Gastroesophageal sphincter (tissue), 4 donors: ENCODE results near the gene GP1BB. TPM values are rescaled to one million over a fixed set of nuclear protein-coding genes. Genes with fewer than 3 reads are reported as not detected.

Experiments
- ATAC-seq: fragments of 150-250 bp; one replicate; pipeline ENCODE4 v1.9.1; 2016; ENCODE audit warnings: mild to moderate bottlenecking, moderate library complexity
- H3K27ac ChIP-seq, 4 donors: fragments of 200-600 bp; sonication (generic) in 3 of 4; 1 replicate in 3 of 4; 2 replicates in 1 of 4; pipeline ENCODE4 v1.5.1; 2016 to 2019
- H3K27me3 ChIP-seq: fragments of 200-600 bp; sonication (generic); one replicate; pipeline ENCODE4 v1.5.1; 2019
- H3K36me3 ChIP-seq, 2 donors: fragments of 200-600 bp; sonication (generic); one replicate each; pipeline ENCODE4 v1.5.1; 2019; ENCODE audit warnings: control low read depth in 1 of 2
- H3K4me1 ChIP-seq, 3 donors: fragments of 200-600 bp; sonication (generic); 1 replicate in 2 of 3; 2 replicates in 1 of 3; pipeline ENCODE4 v1.5.1; 2016 to 2019; ENCODE audit warnings: control low read depth in 2 of 3
- H3K4me3 ChIP-seq, 2 donors: fragments of 200-600 bp; sonication (generic); one replicate each; pipeline ENCODE4 v1.5.1; 2019; ENCODE audit warnings: mild to moderate bottlenecking in 1 of 2, moderate library complexity in 1 of 2
- H3K9me3 ChIP-seq, 3 donors: fragments of 200-600 bp; sonication (generic); one replicate each; pipeline ENCODE4 v1.5.1; 2017 to 2019; ENCODE audit warnings: control low read depth in 2 of 3
- CTCF ChIP-seq, 4 experiments: fragments of 200-600 bp in 2 of 4; fragments of 450-650 bp in 2 of 4; sonication (generic) in 1 of 4; IDR thresholded peaks; one replicate each; pipeline ENCODE4 v1.5.1; 2017 to 2019; ENCODE audit warnings: antibody characterized with exemption in 4 of 4, mild to moderate bottlenecking in 2 of 4, moderate library complexity in 2 of 4
- EP300 ChIP-seq: sonication (generic); formaldehyde crosslinking; IDR thresholded peaks from one replicate; pipeline ENCODE4 v1.6.1; 2017; ENCODE audit warnings: antibody characterized with exemption, mild to moderate bottlenecking
- POLR2A ChIP-seq, 2 donors: fragments of 450-650 bp; IDR thresholded peaks; one replicate each; pipeline ENCODE4 v1.6.1; 2017; ENCODE audit warnings: antibody characterized with exemption in 2 of 2, mild to moderate bottlenecking in 2 of 2, moderate library complexity in 1 of 2
- POLR2AphosphoS5 ChIP-seq: sonication (generic); formaldehyde crosslinking; IDR thresholded peaks from one replicate; pipeline ENCODE4 v1.6.1; 2017; ENCODE audit warnings: antibody characterized with exemption
- WGBS, 2 donors: methylation state at CpG; one replicate each; pipeline ENCODE4 v1.1.5; 2018; ENCODE audit warnings: low coverage in 1 of 2; 5-methylcytosine and 5-hydroxymethylcytosine counted together
- total RNA-seq, 4 donors: library from RNA; depleted of rRNA; stranded (reverse); fragments of >200 nt; gene quantifications; one replicate each; pipeline ENCODE4 v1.1.0, GENCODE V29; 2016

Gene GP1BB
- total RNA-seq, 4 donors from 2014 or later, result 2.0 to 12.5 (median 5.6) TPM

- no peak for TF ChIP-seq POLR2AphosphoS5
- no peak for TF ChIP-seq POLR2A (IDR thresholded peaks at IDR 0.05)
- no peak for TF ChIP-seq EP300
- H3K27ac ChIP-seq, result no peak overlapping the region
- no peaks in the 10 kb centered on the region for H3K36me3 ChIP-seq
- H3K4me3 ChIP-seq, result peak overlapping the region in 1 of 2 donors; percentile 1
- peaks cover 0 to 50% (median 23%) of the 10 kb centered on the region in 3 donors for H3K4me1 ChIP-seq
- ATAC-seq, result no peak
- peaks cover 98% of the 10 kb centered on the region for H3K27me3 ChIP-seq
- WGBS, 2 donors, result no CpG with 5 or more reads among the region's 59 CpGs
- no peaks in the 10 kb centered on the region for H3K9me3 ChIP-seq
Measured at GRCh38 chr22:19755145-19755710, 31.9 kb downstream of the GP1BB start.

DNA sequence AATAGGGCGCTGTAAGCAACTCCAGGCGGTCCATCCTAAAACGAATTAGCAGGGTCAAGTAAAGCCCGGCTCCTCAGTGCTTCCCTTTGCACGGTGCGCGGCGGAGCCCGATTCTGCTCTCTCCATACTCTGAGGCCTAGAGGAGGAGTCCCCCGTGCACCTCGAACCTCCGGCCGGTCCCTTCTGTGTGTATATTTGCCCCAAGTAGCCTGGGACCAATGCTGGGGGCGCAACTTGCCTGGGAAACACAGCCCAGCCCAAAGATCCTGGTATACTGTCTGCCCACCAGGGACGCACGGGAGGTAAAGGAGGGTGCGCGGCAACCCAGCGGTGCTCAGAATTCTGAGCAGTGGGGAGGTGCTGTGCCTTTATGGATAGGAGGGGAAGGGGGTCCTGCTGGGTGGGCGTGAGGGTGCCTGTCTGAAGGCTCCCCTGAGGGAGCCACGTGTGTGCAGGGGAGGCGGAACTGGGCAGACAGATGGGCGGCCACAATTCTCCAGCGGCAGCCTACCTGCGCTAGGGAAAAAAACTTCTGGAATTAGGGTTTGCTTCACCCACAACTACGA is 32.5 kb downstream of the GP1BB start:
- no peaks in the 10 kb centered on the region for H3K36me3 ChIP-seq

GRCh38 chr22:19756288-19757128 is 33.2 kb downstream of the GP1BB start:
- no peak for ATAC-seq
- peaks cover 93% of the 10 kb centered on the region for H3K27me3 ChIP-seq
- peaks cover 0 to 57% (median 23%) of the 10 kb centered on the region in 3 donors for H3K4me1 ChIP-seq
- no peaks in the 10 kb centered on the region for H3K36me3 ChIP-seq
- H3K4me3 ChIP-seq, result peak overlapping the region in 1 of 2 donors; percentile 34
- no peak overlapping the region for H3K27ac ChIP-seq
- no peaks in the 10 kb centered on the region for H3K9me3 ChIP-seq
- 20% methylated on average over 2 of the region's 76 CpGs; no CpG with 5 or more reads in 1 of the 2 donors for WGBS, 2 donors
- TF ChIP-seq EP300 (no peak), CTCF (IDR thresholded peaks at IDR 0.05) (peak in 3 of 4 experiments; percentile 23 to 61 (median 48))

More for the DNA sequence above, 32.5 kb downstream of the GP1BB start:
- no peak for ATAC-seq
- Histone ChIP-seq H3K9me3 (no peaks in the 10 kb centered on the region), H3K4me1 (peaks cover 0 to 52% (median 23%) of the 10 kb centered on the region in 3 donors), H3K4me3 (no peak overlapping the region), H3K27me3 (peaks cover 94% of the 10 kb centered on the region), H3K27ac (no peak overlapping the region)
- WGBS, 2 donors, result 4% methylated on average over 9 of the region's 26 CpGs; no CpG with 5 or more reads in 1 of the 2 donors
- TF ChIP-seq POLR2A (IDR thresholded peaks at IDR 0.05), result no peak
- no peak for TF ChIP-seq POLR2AphosphoS5
- TF ChIP-seq EP300, result no peak
- TF ChIP-seq CTCF (IDR thresholded peaks at IDR 0.05), result no peak

DNA sequence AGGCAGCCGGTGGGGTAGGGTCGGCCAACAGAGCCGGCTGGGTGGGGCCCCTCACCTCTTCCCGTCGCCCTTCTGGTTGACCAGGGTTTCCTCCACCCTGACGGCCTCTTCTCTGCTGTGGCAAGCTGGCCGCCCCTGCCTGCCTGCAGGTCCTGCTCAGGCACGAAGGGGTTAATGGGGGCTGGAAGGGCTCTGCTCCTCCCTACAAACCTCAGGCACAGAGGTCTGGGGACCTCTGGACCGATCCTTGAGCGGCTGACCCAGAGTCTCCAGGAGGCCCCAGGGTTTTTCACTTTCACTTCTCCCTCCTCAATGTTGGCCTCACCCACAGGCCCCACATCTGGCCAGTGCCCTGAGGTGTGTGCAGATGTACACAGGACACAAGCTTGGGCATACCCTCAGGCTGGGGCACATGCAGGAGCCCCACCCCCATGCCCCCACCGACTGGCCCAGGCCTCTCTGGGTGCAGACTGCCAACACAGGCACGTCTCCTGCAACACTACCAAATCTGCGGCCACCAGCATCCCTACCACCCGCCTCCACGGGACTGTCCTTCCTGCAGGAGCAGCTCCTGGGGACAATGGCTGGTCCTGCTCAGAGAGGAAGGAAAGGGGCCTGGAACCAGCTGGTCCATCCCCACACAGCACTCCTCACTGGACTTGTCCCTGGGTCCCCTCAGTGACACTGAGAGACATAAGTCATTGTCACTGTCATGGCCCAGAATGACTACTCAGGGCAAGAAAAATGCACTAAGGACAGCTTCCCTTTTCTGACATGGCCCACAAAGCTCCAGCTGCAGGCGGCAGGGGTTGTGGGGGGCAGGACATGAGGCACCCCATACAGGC is 34.0 kb downstream of the GP1BB start:
- no peaks in the 10 kb centered on the region for H3K36me3 ChIP-seq
- no peaks in the 10 kb centered on the region for H3K9me3 ChIP-seq
- no peak for ATAC-seq
- no peak overlapping the region for H3K27ac ChIP-seq
- peaks cover 94% of the 10 kb centered on the region for H3K27me3 ChIP-seq
- peak overlapping the region in 1 of 2 donors; percentile 34 for H3K4me3 ChIP-seq
- H3K4me1 ChIP-seq, result peaks cover 0 to 58% (median 23%) of the 10 kb centered on the region in 3 donors
- TF ChIP-seq CTCF (IDR thresholded peaks at IDR 0.05) (no peak), POLR2AphosphoS5 (no peak), POLR2A (IDR thresholded peaks at IDR 0.05) (no peak), EP300 (no peak)
- WGBS, 2 donors, result 50% methylated on average over 2 of the region's 16 CpGs; no CpG with 5 or more reads in 1 of the 2 donors
